Measurements from ENCODE around the gene PRICKLE2. TPM values are rescaled to one million over a fixed set of nuclear protein-coding genes. Genes with fewer than 3 reads are reported as not detected.

Gene PRICKLE2
- total RNA-seq, 1 experiment from 2014 or later = 5.6 TPM

GRCh38 chr3:64190517-64191515 is 34.5 kb downstream of the PRICKLE2 start (continued):
- no peak for TF ChIP-seq CTCF (IDR thresholded peaks at IDR 0.05)
- TF ChIP-seq FOXP1 (CRISPR knock-in tag; IDR thresholded peaks at IDR 0.05; ENCODE audit: borderline replicate concordance) = no peak

GRCh38 chr3:64188810-64189560 is 36.3 kb downstream of the PRICKLE2 start:
- H3K9me3 Mint-ChIP-seq = peaks cover 19% of the 10 kb centered on the region
- DNase-seq (ENCODE audit: low spot score) (no peak), ATAC-seq (peak; percentile 32; the same call in 1 of the 2 replicates)
- H3K4me3 Mint-ChIP-seq = no peak overlapping the region
- CTCF ChIA-PET = no interaction called here
- POLR2A ChIA-PET = no interaction called here
- peaks cover 10% of the 10 kb centered on the region for H3K4me1 Mint-ChIP-seq
- H3K27ac Mint-ChIP-seq = 0 out of 2 replicates have a peak overlapping the region, but pooled peaks have one; percentile 3
- H3K36me3 Mint-ChIP-seq = peaks cover 14% of the 10 kb centered on the region
- peaks cover 4% of the 10 kb centered on the region; the same call in 1 of the 2 replicates for H3K27me3 Mint-ChIP-seq (ENCODE audit: low read depth)
- TF ChIP-seq JUN (CRISPR knock-in tag; IDR thresholded peaks at IDR 0.05) = no peak
- TF ChIP-seq STAT6 (CRISPR knock-in tag; conservative IDR thresholded peaks at IDR 0.05; ENCODE audit: low read depth) = no peak
- no peak for TF ChIP-seq E2F5 (CRISPR knock-in tag; IDR thresholded peaks at IDR 0.05)
- no peak for TF ChIP-seq NFE2L1 (CRISPR knock-in tag; IDR thresholded peaks at IDR 0.05)
- no peak for TF ChIP-seq ZNF532 (CRISPR knock-in tag; IDR thresholded peaks at IDR 0.05; ENCODE audit: borderline replicate concordance)
- TF ChIP-seq ATF3 (CRISPR knock-in tag; conservative IDR thresholded peaks at IDR 0.05) = no peak
- no peak for TF ChIP-seq IRF1 (CRISPR knock-in tag; IDR thresholded peaks at IDR 0.05)
- no peak for TF ChIP-seq GRHL2 (CRISPR knock-in tag; IDR thresholded peaks at IDR 0.05; ENCODE audit: insufficient replicate concordance, severe bottlenecking)
- TF ChIP-seq ZNF425 (CRISPR knock-in tag; conservative IDR thresholded peaks at IDR 0.05) = no peak
- no peak for TF ChIP-seq ZNF138 (CRISPR knock-in tag; conservative IDR thresholded peaks at IDR 0.05)
- no peak for TF ChIP-seq JAZF1 (CRISPR knock-in tag; IDR thresholded peaks at IDR 0.05)
- TF ChIP-seq ZNF232 (CRISPR knock-in tag; IDR thresholded peaks at IDR 0.05) = no peak
- TF ChIP-seq E2F4 (CRISPR knock-in tag; IDR thresholded peaks at IDR 0.05; ENCODE audit: borderline replicate concordance, low read depth) = no peak
- no peak for TF ChIP-seq GTF2I (CRISPR knock-in tag; conservative IDR thresholded peaks at IDR 0.05)
- no peak for TF ChIP-seq TEAD1 (CRISPR knock-in tag; IDR thresholded peaks at IDR 0.05)
